ENCODE results near the gene POLR2E. TPM values are rescaled to one million over a fixed set of nuclear protein-coding genes. Genes with fewer than 3 reads are reported as not detected.
A peak's percentile ranks its signal among the peaks of the same experiment; 100 is the strongest.

The POLR2E gene
- total RNA-seq, 4 donors from 2014 or later = 151 to 216 (median 188) TPM

GRCh38 chr19:1069009-1069779 is 26.0 kb downstream of the POLR2E start:
- TF ChIP-seq, protein P1, sequence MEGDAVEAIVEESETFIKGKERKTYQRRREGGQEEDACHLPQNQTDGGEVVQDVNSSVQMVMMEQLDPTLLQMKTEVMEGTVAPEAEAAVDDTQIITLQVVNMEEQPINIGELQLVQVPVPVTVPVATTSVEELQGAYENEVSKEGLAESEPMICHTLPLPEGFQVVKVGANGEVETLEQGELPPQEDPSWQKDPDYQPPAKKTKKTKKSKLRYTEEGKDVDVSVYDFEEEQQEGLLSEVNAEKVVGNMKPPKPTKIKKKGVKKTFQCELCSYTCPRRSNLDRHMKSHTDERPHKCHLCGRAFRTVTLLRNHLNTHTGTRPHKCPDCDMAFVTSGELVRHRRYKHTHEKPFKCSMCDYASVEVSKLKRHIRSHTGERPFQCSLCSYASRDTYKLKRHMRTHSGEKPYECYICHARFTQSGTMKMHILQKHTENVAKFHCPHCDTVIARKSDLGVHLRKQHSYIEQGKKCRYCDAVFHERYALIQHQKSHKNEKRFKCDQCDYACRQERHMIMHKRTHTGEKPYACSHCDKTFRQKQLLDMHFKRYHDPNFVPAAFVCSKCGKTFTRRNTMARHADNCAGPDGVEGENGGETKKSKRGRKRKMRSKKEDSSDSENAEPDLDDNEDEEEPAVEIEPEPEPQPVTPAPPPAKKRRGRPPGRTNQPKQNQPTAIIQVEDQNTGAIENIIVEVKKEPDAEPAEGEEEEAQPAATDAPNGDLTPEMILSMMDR (IDR thresholded peaks at IDR 0.05) = no peak
- no peak for ATAC-seq (ENCODE audit: low FRiP score)
- DNase-seq (ENCODE audit: low spot score) = no peak

DNA sequence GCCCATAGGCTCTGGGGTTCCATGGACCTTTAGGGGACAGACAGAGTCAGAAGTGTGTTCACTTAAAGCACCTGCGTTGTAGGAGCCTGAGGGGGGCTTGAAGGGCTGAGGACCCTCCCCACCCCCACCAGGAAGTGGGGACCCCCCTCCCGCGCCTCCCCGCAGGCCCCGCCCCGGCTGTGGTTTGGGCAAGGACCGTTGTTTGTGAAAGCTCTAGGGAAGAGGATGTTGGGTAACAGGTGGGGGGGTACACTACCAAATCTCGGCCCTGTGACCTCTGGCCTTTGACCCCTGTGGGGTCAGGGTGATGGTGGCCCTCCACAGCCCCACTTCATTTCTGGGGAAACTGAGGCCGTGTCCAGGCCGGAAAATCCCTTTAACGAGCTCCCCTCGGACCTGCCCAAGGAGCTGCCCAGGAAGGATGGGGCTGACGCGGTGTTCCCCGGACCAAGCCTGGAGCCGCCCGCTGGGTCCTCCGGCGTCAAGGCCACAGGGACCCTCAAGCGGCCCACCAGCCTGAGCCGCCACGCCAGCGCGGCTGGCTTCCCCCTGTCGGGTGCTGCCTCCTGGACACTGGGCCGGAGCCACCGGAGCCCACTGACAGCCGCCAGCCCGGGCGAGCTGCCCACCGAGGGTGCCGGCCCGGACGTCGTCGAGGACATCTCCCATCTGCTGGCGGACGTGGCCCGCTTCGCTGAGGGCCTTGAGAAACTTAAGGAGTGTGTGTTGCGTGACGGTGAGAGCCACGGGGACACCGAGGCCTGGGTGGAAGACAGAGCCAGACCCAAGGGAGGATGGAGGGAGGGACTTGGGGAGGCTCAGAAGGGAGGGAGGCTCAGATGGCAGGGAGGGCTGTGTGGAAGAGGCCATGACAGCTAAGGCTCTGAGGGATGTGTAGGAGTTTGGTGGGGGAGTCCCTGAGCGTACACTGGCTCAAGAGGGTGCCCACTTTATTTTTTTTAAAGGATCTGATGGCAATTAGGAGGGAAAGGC is 26.9 kb downstream of the POLR2E start:
- ATAC-seq (ENCODE audit: low FRiP score) = no peak
- no peak for DNase-seq (ENCODE audit: low spot score)

GRCh38 chr19:1067341-1067957 is 27.7 kb downstream of the POLR2E start:
- ATAC-seq (ENCODE audit: low FRiP score) (peak; percentile 6), DNase-seq (ENCODE audit: low spot score) (no peak)
- TF ChIP-seq, protein P1 (IDR thresholded peaks at IDR 0.05) = no peak

More for the DNA sequence above, 26.9 kb downstream of the POLR2E start:
- TF ChIP-seq, protein P1 (IDR thresholded peaks at IDR 0.05) = no peak

DNA sequence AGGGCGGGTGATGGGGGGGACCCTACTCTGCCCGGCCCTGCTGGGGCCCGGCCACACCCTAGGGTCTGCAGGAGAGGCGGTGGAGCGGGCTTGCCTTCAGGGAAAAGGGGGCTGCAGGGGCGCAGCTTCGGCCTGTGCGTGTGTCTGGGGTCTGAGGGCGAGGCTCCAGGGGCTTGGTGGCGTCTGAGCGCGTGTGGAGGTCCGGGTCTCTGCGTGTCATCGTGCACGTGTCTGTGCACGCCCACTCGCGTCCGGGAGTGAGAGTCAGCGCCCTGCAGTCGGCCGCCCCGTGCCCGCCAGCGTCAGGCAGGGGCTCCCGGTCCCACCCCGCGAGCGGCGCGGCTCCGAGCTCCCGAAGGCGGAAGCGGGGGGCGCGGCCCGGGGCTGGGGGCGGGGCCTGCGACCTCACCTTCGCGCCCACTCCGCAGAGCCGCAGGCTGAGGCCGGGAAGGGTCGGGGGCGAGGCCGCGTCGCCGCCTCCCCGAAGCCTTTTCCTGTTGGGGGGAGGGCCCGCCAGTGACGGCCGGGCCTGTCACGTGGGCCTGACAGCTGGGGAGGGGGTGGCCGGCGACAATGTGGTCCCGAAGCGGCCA is 28.3 kb downstream of the POLR2E start, which contains the start of gene ARHGAP45:
TSS of gene ARHGAP45 (plus strand) at position 420 of the 593 bp plus-strand sequence. CDS start 239 bp downstream, outside the sequence.
- TF ChIP-seq, protein P1 (IDR thresholded peaks at IDR 0.05) = no peak
- no peak for DNase-seq (ENCODE audit: low spot score)
- ATAC-seq (ENCODE audit: low FRiP score) = no peak

- TF ChIP-seq, protein P1 (IDR thresholded peaks at IDR 0.05) = no peak
- no peak for ATAC-seq (ENCODE audit: low FRiP score)
- DNase-seq (ENCODE audit: low spot score) = no peak
Measured at GRCh38 chr19:1066251-1066747, 28.9 kb downstream of the POLR2E start.

- DNase-seq (ENCODE audit: low spot score) (no peak), ATAC-seq (ENCODE audit: low FRiP score) (no peak)
Measured at GRCh38 chr19:1065606-1066109, 29.5 kb downstream of the POLR2E start.

More at GRCh38 chr19:1065606-1066109, 29.5 kb downstream of the POLR2E start:
- TF ChIP-seq, protein P1 (IDR thresholded peaks at IDR 0.05) = no peak

Data from omental fat pad (tissue), 4 donors.